ENCODE data around the gene CRYBA4.
"Not testable (repeated sequence)": the region's sequence is repeated elsewhere in the genome, so short reads cannot be mapped to it uniquely, and the experiment has no call there.

CRYBA4 gene

DNA sequence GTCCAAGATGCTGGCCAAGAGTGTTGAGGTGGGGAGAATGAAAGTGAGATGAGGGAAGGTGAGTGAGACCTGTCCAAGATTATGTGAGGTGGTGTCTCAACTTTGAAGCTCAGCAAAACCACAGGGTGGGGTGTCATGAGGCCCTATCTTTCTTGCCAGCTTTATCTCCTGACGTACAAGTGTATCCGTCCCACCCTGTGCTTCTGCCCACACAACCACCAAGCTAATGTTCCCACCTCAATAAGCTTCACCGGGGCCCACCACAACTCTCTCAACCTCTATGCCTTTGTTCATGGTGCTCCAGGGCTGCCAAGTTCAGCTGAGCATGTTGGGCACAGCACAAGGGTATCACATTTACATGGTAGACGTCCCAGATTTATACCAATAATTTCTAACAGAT is 24.7 kb upstream of the CRYBA4 start:
- DNase-seq (ENCODE audit: low spot score) = no peak

GRCh38 chr22:26597480-26597879 is 24.3 kb upstream of the CRYBA4 start:
- no peak for DNase-seq (ENCODE audit: low spot score)

DNA sequence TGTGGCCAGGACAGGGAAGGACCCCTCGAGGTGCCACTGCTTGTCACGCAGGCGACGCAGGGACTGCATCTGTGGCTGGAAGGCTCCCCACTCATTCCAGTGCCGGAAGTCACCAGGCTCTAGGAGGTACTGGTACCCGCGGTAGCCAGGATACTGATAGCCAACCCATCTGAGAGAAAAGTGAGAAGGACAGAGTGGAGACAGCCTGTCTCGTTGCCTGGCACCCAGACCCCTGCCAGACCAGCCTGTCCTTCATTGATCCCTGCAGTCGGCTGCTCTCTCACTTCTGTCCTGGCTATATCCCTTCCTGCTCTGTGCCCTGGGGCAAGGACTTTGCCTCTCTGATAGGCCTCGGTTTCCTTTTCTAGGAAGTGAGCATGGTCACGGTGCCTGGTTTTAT is 22.3 kb upstream of the CRYBA4 start:
- no peak for DNase-seq (ENCODE audit: low spot score)

DNA sequence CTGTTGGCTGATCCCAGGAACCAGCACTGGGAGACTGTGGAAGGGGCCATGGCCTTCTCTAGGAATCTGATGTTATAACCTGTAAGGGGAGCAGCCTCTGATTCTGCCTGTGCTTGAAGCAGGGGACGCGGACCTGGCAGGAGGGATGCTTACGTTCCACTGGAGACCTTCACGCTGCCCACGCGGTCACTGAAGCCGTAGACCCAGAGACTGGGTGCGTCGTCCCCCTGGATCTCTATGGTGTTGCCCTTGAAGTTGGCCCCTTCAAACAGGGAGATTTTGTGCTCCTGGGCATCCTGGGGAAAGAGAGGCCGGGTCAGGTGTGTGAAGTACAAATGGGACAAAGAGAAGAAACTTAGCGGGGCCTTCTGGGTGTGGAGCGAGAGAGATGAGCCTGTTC is 20.0 kb upstream of the CRYBA4 start:
- no peak for DNase-seq (ENCODE audit: low spot score)

DNA sequence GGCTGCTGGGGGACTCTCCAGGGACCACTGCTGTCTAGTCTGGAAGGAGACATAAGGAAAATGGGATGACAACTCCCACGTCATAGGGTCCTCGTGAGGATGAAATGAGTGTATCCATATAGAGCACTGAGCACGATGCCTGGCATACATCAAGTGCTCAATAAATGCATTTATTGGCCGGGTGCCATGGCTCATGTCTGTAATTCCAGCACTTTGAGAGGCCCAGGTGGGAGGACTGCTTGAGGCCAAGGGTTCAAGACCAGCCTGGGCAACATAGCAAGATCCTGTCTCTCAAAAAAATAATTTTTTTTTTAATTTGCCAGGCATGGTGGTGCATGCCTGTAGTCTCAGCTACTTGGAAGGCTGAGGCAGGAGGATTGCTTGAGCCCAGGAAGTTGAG is 19.6 kb upstream of the CRYBA4 start:
- no peak for DNase-seq (ENCODE audit: low spot score)

DNA sequence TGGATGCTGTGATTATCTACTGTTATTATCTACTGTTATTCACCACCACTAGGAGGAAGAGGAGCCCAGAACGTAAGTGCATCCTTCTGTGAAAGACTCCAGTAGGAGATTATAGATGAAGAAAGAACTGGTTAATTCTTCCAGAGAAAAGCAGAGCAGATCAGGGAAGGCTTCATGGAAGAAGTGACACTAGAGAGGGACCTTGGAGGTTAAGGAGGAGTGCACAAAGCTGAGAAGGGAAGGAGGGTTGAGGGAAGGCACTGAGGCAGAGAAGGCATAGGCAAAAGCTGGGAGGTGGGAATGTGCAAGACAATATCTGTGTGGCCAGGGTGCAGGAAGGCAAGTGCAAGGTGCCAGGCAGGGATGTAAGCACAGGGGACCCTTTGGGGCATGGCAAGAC is 17.4 kb upstream of the CRYBA4 start:
- no peak for DNase-seq (ENCODE audit: low spot score)

GRCh38 chr22:26606611-26607010 is 15.2 kb upstream of the CRYBA4 start:
- no peak for DNase-seq (ENCODE audit: low spot score)

GRCh38 chr22:26608129-26608528 is 13.6 kb upstream of the CRYBA4 start:
- no peak for DNase-seq (ENCODE audit: low spot score)

DNA sequence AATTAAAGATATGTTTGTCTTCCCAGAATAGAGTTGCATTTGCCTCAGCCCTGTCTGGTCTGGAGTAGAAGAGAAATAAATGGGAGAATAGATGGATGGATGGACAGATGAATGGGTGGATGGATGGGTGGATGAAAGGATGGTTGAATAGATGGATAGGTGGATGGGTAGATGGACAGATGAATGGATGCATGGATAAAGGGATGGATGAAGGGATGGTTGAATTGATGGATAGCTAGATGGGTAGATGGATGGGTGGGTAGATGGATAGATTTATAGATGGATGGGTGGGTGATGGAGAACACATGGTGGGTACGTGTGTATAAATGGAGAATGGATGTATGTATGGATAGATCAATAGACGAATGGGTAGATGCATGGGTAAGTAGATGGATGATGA is 12.5 kb upstream of the CRYBA4 start:
- DNase-seq (ENCODE audit: low spot score) = no peak

DNA sequence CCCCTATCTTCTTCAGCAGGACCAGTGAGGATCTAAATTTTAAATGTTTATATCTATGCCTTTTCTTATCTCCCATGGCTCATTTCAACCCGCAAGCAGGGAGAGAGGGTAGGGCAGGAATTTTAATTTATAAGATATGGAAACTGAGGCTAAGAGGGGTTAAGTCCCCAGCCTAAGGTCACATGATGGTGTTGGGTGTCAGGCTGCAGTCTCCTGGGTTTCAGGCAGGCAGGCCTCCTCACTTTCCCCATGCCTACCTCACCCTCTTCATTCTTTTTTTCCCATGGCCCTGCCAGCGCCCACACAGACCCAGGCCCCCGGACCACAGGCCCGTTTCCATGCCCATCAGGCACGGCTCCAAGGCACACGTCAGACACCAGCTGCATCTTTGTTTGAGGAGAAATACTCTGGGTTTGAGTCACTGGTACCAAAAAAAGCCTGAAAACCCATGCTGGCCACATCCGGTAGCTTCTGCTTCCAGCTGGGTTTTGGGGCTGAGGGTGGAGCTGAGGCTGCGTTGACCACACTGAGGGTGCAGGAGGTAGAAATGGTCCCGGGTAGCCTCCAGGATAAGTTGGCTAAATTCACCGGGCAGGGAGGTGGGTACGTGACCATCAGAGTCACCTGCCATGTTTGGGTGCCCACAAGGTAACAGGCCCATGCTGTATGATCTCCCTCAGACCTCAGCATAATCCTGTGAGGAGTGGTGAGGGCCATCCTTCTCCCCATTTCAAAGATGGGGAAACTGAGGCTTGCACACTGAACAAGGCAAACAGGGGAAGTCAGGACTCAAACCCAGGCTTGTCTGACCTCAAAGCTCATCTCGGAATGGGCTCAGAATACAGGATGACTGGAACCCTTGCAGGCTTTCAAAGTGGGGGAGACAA is 11.4 kb upstream of the CRYBA4 start:
- peak; percentile 80 for DNase-seq (ENCODE audit: low spot score)

DNA sequence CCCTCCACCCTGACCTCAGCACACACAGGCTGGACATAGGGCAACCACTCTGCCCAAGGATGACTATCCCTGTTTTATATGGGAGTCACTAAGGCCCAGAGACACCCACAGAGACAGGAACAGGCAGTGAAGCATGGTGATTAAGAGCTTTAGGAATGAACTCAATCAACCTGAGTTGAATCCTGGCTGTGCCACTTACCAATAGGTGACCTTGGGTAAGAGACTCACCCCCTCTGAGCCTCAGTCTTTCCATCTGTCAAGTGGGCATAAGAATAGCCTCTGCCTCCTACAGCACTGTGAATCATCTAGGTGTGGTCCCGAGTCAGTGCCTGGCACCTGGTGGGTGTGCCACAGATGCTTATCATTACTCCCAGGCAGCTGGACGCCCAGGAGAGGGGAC is 10.8 kb upstream of the CRYBA4 start:
- DNase-seq (ENCODE audit: low spot score) = no peak

DNA sequence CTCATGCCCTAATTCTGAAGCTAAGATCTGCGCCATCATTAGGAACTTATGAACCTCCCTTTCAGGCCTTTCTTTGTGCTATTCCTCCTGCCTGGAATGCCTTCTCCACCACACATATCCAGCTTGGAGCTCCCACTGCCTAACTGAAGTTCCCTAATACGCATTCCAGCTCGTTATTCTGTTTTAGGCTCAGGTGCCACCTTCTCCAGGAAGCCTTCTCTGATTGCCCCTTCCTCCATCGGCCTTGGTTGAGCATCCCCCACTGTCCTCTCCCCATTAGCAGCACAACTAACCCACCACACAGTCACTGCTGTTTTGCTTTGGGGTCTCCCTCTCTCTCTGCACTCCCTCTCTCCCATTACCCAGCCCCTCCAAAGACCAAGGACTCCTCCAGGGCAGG is 9.1 kb upstream of the CRYBA4 start:
- DNase-seq (ENCODE audit: low spot score) = no peak

DNA sequence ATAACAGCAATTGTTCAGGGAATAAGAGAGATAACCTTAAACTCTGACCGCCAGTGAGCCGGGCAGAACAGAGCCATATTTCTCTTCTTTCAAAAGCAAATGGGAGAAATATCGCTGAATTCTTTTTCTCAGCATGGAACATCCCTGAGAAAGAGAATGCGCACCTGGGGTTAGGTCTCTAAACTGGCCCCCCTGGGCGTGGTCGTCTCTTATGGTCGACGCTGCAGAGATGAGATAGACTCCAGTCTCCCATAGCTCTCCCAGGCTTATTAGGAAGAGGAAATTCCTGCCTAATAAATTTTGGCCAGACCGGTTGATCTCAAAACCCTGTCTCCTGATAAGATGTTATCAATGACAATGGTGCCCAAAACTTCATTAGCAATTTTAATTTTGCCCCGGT is 8.0 kb upstream of the CRYBA4 start:
- DNase-seq (ENCODE audit: low spot score) = not testable (repeated sequence)

GRCh38 chr22:26614322-26614721 is 7.4 kb upstream of the CRYBA4 start:
- DNase-seq (ENCODE audit: low spot score) = no peak

DNA sequence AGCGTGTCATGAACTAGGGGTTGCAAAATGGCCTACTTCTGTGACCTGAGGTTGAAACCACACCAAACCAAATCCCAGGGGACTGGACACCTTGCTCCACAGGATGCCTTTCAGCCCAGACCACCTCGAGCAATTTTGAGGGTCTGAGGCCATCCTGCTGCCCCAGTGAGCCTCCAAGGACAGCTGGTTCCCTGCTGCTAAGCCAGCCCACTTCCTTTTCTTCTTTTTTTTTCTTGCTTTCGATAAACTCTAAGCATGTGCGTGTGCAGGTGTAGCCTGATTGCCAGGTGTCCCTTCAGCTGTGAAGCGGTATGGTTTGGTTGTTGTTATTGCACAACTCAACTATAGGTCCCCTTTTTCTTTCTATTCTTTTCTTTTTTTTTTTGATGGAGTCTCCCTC is 6.6 kb upstream of the CRYBA4 start:
- DNase-seq (ENCODE audit: low spot score) = peak; percentile 86

- DNase-seq (ENCODE audit: low spot score) = no peak
Measured at GRCh38 chr22:26615830-26616435, 5.8 kb upstream of the CRYBA4 start.

DNA sequence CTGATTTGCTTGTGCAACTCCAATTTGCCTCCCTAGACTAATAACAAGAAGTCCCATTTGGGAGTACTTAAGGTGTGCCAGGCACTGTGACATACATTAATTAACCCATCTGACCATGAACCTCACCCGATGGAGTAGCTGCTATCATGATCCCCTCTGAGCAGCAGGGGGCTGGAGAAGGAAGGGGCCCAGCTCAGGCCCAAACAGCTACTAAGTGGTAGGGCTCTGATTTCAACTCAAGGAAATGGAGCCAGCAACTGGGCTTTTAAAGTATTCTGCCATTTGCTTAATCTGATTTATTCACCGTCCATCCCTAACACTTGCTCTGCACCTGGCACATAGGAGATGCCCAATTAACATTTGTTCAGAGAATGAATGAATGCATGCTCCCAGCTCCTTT is 5.1 kb upstream of the CRYBA4 start:
- DNase-seq (ENCODE audit: low spot score) = no peak

DNA sequence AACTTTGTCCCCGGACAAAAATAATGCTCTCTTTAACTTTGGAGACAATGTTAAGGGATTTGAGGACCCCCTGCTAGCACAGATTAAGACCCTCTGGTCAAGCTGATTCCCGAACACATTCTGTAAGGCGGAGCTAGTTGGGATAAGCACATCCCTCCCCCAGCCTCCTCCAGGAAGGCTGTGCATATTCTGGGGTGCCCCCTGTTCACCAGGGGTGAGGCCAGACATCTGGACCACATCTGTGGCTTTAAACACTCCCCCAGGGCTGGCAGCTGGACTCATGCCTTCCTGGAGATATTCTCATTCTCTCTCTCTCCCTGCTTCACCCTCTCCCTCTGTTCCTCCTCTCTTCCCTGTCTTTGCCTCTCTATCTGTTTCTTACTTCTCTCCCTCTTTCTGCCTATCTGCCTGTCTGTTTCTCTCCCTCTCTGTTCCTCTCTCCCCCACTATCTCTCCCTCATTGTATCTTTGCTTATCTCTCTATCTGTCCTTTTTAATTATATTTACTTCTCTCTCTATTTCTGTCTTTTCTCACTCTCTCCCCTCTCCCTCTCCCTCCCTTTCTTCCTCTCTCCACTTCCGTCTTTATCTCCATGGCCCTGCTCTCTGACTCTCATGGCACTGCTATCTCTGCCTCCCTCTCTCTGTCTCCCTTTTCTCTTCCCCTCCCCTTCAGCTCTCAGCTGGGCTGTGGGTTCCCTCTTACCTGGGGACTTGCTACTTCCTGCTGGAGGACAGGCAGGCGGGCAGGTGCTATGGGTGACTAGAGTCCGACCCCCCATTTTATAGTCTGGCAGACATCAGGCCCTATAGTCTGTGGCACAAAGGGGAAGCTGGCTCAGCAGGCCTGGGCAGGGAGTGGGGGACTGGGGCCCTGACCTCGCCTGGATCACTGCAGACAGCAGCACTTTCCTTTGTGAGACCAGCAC is 4.2 kb upstream of the CRYBA4 start, which contains the start of gene CRYBB1:
CRYBB1 (minus strand) TSS at position 757 of the 929 bp plus-strand sequence. CDS start 1,708 bp downstream, outside the sequence.
- DNase-seq (ENCODE audit: low spot score) = peak; percentile 25

DNA sequence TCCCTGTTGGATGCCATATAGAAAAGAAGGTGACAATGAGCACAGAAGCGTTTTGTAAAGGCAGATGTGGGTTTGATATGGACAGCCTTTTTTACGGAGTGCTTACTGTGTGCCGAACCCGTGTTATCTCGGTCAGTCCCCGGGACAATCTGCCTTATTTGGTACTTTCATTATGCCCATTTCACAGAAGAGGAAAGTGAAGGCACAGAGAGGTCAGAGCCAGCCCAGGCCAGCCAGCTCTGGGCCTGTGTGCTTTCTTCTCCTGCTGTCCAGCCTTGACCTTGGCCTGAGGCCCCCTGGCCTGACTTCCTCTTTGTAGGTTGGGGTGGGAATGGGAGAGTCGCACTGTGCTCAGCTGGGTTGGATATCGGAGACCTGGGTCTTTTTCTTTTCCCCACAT is 3.3 kb upstream of the CRYBA4 start:
- DNase-seq (ENCODE audit: low spot score) = no peak

DNA sequence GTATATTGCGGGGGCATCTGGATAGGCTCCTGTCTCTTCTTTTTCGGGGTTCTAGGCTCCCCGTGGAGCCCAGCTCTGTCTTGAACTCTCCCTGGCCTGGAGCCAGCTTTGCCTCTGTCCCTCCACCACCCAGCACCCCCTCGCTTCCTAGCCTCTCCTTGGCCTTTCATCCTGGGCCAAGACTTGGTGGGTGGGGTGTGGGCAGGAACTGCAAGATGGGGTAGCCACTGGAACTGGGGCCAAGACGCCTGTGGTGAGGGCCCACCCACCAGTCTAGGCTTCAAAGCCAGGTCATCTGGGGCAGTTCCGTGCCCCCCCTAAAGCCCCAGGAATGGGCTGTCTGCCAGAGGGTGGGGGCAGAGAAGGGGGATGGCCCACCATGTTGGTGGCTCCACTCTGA is 2.3 kb upstream of the CRYBA4 start:
- no peak for DNase-seq (ENCODE audit: low spot score)

GRCh38 chr22:26620197-26620596 is 1.6 kb upstream of the CRYBA4 start:
- no peak for DNase-seq (ENCODE audit: low spot score)

DNA sequence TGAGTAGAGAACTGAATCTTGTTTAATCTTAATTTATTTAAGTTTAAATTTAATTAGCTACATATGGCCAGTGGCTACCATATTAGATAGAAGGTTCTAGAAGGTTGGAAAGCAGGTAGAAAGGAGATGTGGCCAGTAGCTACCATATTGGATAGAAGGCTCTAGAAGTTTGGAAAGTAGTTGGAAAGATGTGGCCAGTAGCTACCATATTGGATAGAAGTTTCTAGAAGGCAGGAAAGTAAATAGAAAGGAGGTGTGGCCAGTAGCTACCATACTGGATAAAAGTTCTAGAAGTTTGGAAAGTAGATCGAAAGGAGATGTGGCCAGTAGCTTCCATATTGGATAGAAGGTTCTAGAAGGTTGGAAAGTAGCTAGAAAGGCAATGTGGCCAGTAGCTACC is 2.2 kb downstream of the CRYBA4 start:
- DNase-seq (ENCODE audit: low spot score) = no peak

- no peak for DNase-seq (ENCODE audit: low spot score)
Measured at GRCh38 chr22:26624803-26625202, 3.0 kb downstream of the CRYBA4 start.

All from NAMALWA (cell line).